DND-41 (cell line): ENCODE data around the gene ATG16L2.

Experiments used
- EZH2 ChIP-seq: IDR thresholded peaks from 3 replicates; pipeline ENCODE4 v1.6.1; 2012; ENCODE audit warnings: borderline replicate concordance, low read depth, mild to moderate bottlenecking, moderate library complexity, low read length, inconsistent platforms; ENCODE audit not compliant: severe bottlenecking
- TF ChIP-seq, protein P1 (sequence below): IDR thresholded peaks from 2 replicates; pipeline ENCODE4 v1.5.1; 2012; ENCODE audit warnings: borderline replicate concordance, low read length, moderate library complexity, mild to moderate bottlenecking; ENCODE audit not compliant: poor library complexity, severe bottlenecking; ENCODE audit errors: extremely low read depth

DNA sequence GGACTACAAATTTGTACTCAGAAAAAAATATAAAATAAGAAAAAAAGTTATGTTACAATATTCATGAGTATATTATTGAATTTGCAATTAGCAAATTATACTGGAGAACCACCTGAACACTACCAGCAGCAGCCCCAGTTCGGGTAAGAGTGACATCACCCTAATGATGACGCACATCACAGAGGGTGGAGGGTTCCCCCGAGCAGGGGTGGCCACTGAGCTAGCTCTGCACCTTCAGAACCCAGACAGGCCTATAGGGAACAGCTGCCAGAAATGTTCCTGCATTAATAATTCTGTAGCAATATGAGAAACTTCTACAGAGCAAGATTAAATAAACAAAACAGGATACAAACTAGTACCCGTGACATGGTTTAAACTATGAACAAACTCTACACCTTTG, 44.5 kb upstream of the ATG16L2 start:
- TF ChIP-seq, protein P1, sequence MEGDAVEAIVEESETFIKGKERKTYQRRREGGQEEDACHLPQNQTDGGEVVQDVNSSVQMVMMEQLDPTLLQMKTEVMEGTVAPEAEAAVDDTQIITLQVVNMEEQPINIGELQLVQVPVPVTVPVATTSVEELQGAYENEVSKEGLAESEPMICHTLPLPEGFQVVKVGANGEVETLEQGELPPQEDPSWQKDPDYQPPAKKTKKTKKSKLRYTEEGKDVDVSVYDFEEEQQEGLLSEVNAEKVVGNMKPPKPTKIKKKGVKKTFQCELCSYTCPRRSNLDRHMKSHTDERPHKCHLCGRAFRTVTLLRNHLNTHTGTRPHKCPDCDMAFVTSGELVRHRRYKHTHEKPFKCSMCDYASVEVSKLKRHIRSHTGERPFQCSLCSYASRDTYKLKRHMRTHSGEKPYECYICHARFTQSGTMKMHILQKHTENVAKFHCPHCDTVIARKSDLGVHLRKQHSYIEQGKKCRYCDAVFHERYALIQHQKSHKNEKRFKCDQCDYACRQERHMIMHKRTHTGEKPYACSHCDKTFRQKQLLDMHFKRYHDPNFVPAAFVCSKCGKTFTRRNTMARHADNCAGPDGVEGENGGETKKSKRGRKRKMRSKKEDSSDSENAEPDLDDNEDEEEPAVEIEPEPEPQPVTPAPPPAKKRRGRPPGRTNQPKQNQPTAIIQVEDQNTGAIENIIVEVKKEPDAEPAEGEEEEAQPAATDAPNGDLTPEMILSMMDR = no peak
- TF ChIP-seq EZH2 = no peak
